Esophagus squamous epithelium (tissue), 4 donors: ENCODE results near the gene KLHL21.

Experiments used
- POLR2A ChIP-seq, 4 donors: fragments of 450-650 bp; IDR thresholded peaks; one replicate each; pipeline ENCODE4 v1.6.1; 2017; ENCODE audit warnings: antibody characterized with exemption in 4 of 4, mild to moderate bottlenecking in 4 of 4, moderate library complexity in 3 of 4
- TF ChIP-seq, protein P1 (sequence below), 6 experiments: fragments of 450-650 bp in 4 of 6; fragments of 200-600 bp in 2 of 6; sonication (generic) in 2 of 6; IDR thresholded peaks; one replicate each; pipeline ENCODE4 v1.5.1; 2016 to 2019; ENCODE audit warnings: antibody characterized with exemption in 6 of 6, mild to moderate bottlenecking in 4 of 6, moderate library complexity in 4 of 6

DNA sequence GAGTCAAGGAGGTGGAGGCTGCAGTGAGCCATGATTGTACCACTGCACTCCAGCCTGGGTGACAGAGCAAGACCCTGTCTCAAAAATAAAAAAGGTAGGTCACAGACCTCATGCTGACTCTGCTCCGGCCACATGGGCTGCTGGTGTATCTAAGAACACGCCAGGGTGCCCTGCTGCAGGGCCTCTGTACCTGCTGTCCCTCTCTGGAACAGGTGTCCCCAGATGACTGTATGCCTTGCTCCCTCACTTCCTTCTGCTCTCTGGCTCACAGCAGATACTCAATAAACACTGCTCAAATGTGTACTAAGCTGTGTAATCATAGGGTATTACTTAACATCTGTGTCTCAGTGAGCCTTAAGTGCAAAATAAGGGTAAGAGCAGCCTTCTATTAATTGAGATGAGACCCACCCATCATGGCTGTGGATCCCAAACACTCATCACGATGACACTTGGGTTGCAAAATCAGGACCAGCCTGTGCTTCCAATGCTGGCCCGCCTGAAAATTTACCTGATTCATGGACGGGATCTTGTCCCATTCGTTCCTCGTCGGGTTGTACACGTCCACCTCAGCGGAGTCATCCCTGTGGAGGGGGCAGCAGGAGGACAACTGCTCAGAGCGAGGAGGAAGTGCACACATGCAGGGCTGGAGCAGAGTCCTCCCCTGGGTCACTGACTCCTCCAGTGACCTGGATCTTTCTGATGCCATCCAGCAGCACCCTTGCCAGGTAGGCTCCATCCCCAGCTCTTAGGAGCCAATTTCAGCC, 7.5 kb downstream of the KLHL21 start:
- TF ChIP-seq, protein P1, sequence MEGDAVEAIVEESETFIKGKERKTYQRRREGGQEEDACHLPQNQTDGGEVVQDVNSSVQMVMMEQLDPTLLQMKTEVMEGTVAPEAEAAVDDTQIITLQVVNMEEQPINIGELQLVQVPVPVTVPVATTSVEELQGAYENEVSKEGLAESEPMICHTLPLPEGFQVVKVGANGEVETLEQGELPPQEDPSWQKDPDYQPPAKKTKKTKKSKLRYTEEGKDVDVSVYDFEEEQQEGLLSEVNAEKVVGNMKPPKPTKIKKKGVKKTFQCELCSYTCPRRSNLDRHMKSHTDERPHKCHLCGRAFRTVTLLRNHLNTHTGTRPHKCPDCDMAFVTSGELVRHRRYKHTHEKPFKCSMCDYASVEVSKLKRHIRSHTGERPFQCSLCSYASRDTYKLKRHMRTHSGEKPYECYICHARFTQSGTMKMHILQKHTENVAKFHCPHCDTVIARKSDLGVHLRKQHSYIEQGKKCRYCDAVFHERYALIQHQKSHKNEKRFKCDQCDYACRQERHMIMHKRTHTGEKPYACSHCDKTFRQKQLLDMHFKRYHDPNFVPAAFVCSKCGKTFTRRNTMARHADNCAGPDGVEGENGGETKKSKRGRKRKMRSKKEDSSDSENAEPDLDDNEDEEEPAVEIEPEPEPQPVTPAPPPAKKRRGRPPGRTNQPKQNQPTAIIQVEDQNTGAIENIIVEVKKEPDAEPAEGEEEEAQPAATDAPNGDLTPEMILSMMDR (IDR thresholded peaks at IDR 0.05) = no peak
- no peak for TF ChIP-seq POLR2A (IDR thresholded peaks at IDR 0.05)
